ENCODE results near the gene ATP13A2. TPM values are rescaled to one million over a fixed set of nuclear protein-coding genes. Genes with fewer than 3 reads are reported as not detected.
A peak's percentile ranks its signal among the peaks of the same experiment; 100 is the strongest.

The ATP13A2 gene
- total RNA-seq, 3 donors from 2014 or later (not counting 1 experiment from before 2014, with no cell fraction given) = 38.7 to 53.6 (median 42.8) TPM

- Mint-ChIP-seq H3K4me1 (peaks cover 7 to 22% of the 10 kb centered on the region in 2 donors), H3K9me3 (no peaks in the 10 kb centered on the region), H3K27me3 (ENCODE audit: low read depth in 2 of 2) (peaks cover 5 to 7% of the 10 kb centered on the region in 2 donors), H3K27ac (peak within 1 kb of the TSS; percentile 97 to 98), H3K36me3 (no peaks in the 10 kb centered on the region), H3K4me3 (peak within 1 kb of the TSS; percentile 99)
- Histone ChIP-seq H3K27ac (ENCODE audit: low read length) (peak within 1 kb of the TSS; percentile 76), H3K4me1 (ENCODE audit: control insufficient read depth, insufficient read depth, low read length) (peaks cover 12% of the 10 kb centered on the region), H3K36me3 (ENCODE audit: control insufficient read depth, insufficient read depth, low read length) (peaks cover 14% of the 10 kb centered on the region), H3K27me3 (ENCODE audit: control insufficient read depth, insufficient read depth, low read length) (no peaks in the 10 kb centered on the region), H3K9me3 (ENCODE audit: control insufficient read depth, insufficient read depth, low read length) (no peaks in the 10 kb centered on the region), H3K4me3 (ENCODE audit: low read length) (peak within 1 kb of the TSS; percentile 68)
- ATAC-seq (peak; percentile 96 to 99 (median 97)), DNase-seq (peak; percentile 99)
- no peak for TF ChIP-seq CTCF (IDR thresholded peaks at IDR 0.05)
- intact Hi-C loops (cut with micrococcal nuclease) = loop anchor here (5.0 kb wide), 1 partner anchor 147 kb away; no protein-coding TSS in a partner anchor
- under 1% methylated on average over 44 of the region's 44 CpGs for WGBS (ENCODE audit: insufficient coverage)
Measured at GRCh38 chr1:17053685-17054410, 42.1 kb upstream of the ATP13A2 start, which contains the start of gene SDHB. SDHB (minus strand) TSS chr1:17054032; CDS start chr1:17054019, 13 bp downstream.

- peaks cover 7 to 22% of the 10 kb centered on the region in 2 donors for H3K4me1 Mint-ChIP-seq
- no peak for DNase-seq
Measured at GRCh38 chr1:17053086-17053684, 41.5 kb upstream of the ATP13A2 start.

GRCh38 chr1:17052641-17053040 is 40.9 kb upstream of the ATP13A2 start:
- no peaks in the 10 kb centered on the region for H3K36me3 Mint-ChIP-seq
- DNase-seq (no peak), ATAC-seq (no peak)
- intact Hi-C loops (cut with micrococcal nuclease) = loop anchor here (5.0 kb wide), 1 partner anchor 145 kb away; no protein-coding TSS in a partner anchor
- no peak for TF ChIP-seq CTCF (IDR thresholded peaks at IDR 0.05)
- no peaks in the 10 kb centered on the region for H3K27me3 Mint-ChIP-seq (ENCODE audit: low read depth in 2 of 2)
- peak overlapping the region; percentile 97 to 98 for H3K27ac Mint-ChIP-seq
- peak overlapping the region; percentile 99 for H3K4me3 Mint-ChIP-seq
- Histone ChIP-seq H3K4me1 (ENCODE audit: control insufficient read depth, insufficient read depth, low read length) (peaks cover 12% of the 10 kb centered on the region), H3K27ac (ENCODE audit: low read length) (peak overlapping the region; percentile 76), H3K4me3 (ENCODE audit: low read length) (no peak overlapping the region), H3K36me3 (ENCODE audit: control insufficient read depth, insufficient read depth, low read length) (peaks cover 14% of the 10 kb centered on the region), H3K27me3 (ENCODE audit: control insufficient read depth, insufficient read depth, low read length) (no peaks in the 10 kb centered on the region), H3K9me3 (ENCODE audit: control insufficient read depth, insufficient read depth, low read length) (no peaks in the 10 kb centered on the region)
- peaks cover 7 to 22% of the 10 kb centered on the region in 2 donors for H3K4me1 Mint-ChIP-seq
- no peaks in the 10 kb centered on the region for H3K9me3 Mint-ChIP-seq

More at GRCh38 chr1:17053086-17053684, 41.5 kb upstream of the ATP13A2 start:
- H3K4me1 ChIP-seq (ENCODE audit: control insufficient read depth, insufficient read depth, low read length) = peaks cover 12% of the 10 kb centered on the region
- H3K9me3 ChIP-seq (ENCODE audit: control insufficient read depth, insufficient read depth, low read length) = no peaks in the 10 kb centered on the region
- Mint-ChIP-seq H3K36me3 (no peaks in the 10 kb centered on the region), H3K27me3 (ENCODE audit: low read depth in 2 of 2) (peaks cover 2 to 3% of the 10 kb centered on the region in 2 donors), H3K27ac (peak overlapping the region; percentile 97 to 98), H3K4me3 (peak overlapping the region; percentile 99), H3K9me3 (no peaks in the 10 kb centered on the region)
- WGBS (ENCODE audit: insufficient coverage) = 10% methylated on average over 12 of the region's 12 CpGs
- H3K36me3 ChIP-seq (ENCODE audit: control insufficient read depth, insufficient read depth, low read length) = peaks cover 14% of the 10 kb centered on the region
- H3K27me3 ChIP-seq (ENCODE audit: control insufficient read depth, insufficient read depth, low read length) = no peaks in the 10 kb centered on the region
- intact Hi-C loops (cut with micrococcal nuclease) = loop anchor here (5.0 kb wide), 1 partner anchor 146 kb away; no protein-coding TSS in a partner anchor
- H3K4me3 ChIP-seq (ENCODE audit: low read length) = peak overlapping the region; percentile 68
- H3K27ac ChIP-seq (ENCODE audit: low read length) = peak overlapping the region; percentile 76
- no peak for TF ChIP-seq CTCF (IDR thresholded peaks at IDR 0.05)
- no peak for ATAC-seq

Data from natural killer cell (primary cell).